PFSK-1 (cell line): ENCODE measurements around the gene ESR1.

Source experiments
- FOXP2 ChIP-seq: optimal IDR thresholded peaks from 2 replicates; pipeline ENCODE3; 2011; ENCODE audit warnings: borderline replicate concordance, control low read depth, inconsistent platforms; ENCODE audit not compliant: insufficient read depth; ENCODE audit errors: extremely low read length, extremely low read depth
- POLR2AphosphoS5 ChIP-seq: IDR thresholded peaks from 2 replicates; pipeline ENCODE4 v1.6.1; 2012; ENCODE audit warnings: low read depth, mild to moderate bottlenecking, control low read depth, low read length, moderate library complexity
- REST ChIP-seq, 2 experiments: IDR thresholded peaks; 2 replicates each; pipeline versions ENCODE4 v1.6.1 to v1.8.0; 2011 to 2012; ENCODE audit warnings: low read depth in 2 of 2, low read length in 2 of 2, control low read depth in 1 of 2, inconsistent platforms in 1 of 2, mild to moderate bottlenecking in 1 of 2, moderate library complexity in 1 of 2; ENCODE audit not compliant: insufficient read depth in 1 of 2
- SIN3A ChIP-seq: IDR thresholded peaks from 2 replicates; pipeline ENCODE4 v1.6.1; 2012; ENCODE audit warnings: mild to moderate bottlenecking, low read length, moderate library complexity, borderline replicate concordance; ENCODE audit not compliant: insufficient read depth
- TAF1 ChIP-seq: IDR thresholded peaks from 2 replicates; pipeline ENCODE4 v1.6.1; 2012; ENCODE audit warnings: low read length, control low read depth, borderline replicate concordance; ENCODE audit not compliant: insufficient read depth

ESR1 gene

GRCh38 chr6:152094992-152095592 is 287.6 kb downstream of the ESR1 start:
- TF ChIP-seq FOXP2: no peak
- no peak for TF ChIP-seq SIN3A
- TF ChIP-seq REST (IDR thresholded peaks at IDR 0.05; ENCODE audit: insufficient read depth in 1 of 2, low read depth in 2 of 2, low read length in 2 of 2): 0 out of 4 replicates have a peak, but pooled peaks of 1 of the 2 experiments have one; percentile 4

GRCh38 chr6:152096863-152097496 is 289.5 kb downstream of the ESR1 start:
- TF ChIP-seq POLR2AphosphoS5: no peak
- TF ChIP-seq REST (IDR thresholded peaks at IDR 0.05; ENCODE audit: insufficient read depth in 1 of 2, low read depth in 2 of 2, low read length in 2 of 2): no peak
- TF ChIP-seq TAF1: no peak
- TF ChIP-seq SIN3A: no peak
- TF ChIP-seq FOXP2: no peak

GRCh38 chr6:152098683-152099082 is 291.2 kb downstream of the ESR1 start:
- TF ChIP-seq REST (IDR thresholded peaks at IDR 0.05; ENCODE audit: insufficient read depth in 1 of 2, low read depth in 2 of 2, low read length in 2 of 2) (no peak), POLR2AphosphoS5 (no peak), TAF1 (no peak), FOXP2 (no peak), SIN3A (no peak)

- TF ChIP-seq FOXP2 (no peak), TAF1 (no peak), POLR2AphosphoS5 (no peak), REST (IDR thresholded peaks at IDR 0.05; ENCODE audit: insufficient read depth in 1 of 2, low read depth in 2 of 2, low read length in 2 of 2) (no peak), SIN3A (no peak)
These were observed 292.1 kb downstream of the ESR1 start for GRCh38 chr6:152099446-152100182.
